KBM-7 (cell line): ENCODE measurements around the gene CREBBP.

Source experiments
- DNase-seq: peaks from one replicate; pipeline ENCODE4 v3.0.0-alpha.2; 2015
- in situ Hi-C: fragments of 300-500 bp; cut with MboI; formaldehyde crosslinking; loops from 2 replicates; pipeline ENCODE4 v1.14.3; 2020; ENCODE audit warnings: low sequenced_read_pairs, low pct_unique_long_range_greater_than_20kb, mixed read lengths

Gene CREBBP

GRCh38 chr16:3832668-3833067, 47.8 kb downstream of the CREBBP start:
- in situ Hi-C loops: no loop called here
- DNase-seq: no peak

GRCh38 chr16:3830625-3831254, 49.8 kb downstream of the CREBBP start:
- no peak for DNase-seq
- in situ Hi-C loops: no loop called here

DNA sequence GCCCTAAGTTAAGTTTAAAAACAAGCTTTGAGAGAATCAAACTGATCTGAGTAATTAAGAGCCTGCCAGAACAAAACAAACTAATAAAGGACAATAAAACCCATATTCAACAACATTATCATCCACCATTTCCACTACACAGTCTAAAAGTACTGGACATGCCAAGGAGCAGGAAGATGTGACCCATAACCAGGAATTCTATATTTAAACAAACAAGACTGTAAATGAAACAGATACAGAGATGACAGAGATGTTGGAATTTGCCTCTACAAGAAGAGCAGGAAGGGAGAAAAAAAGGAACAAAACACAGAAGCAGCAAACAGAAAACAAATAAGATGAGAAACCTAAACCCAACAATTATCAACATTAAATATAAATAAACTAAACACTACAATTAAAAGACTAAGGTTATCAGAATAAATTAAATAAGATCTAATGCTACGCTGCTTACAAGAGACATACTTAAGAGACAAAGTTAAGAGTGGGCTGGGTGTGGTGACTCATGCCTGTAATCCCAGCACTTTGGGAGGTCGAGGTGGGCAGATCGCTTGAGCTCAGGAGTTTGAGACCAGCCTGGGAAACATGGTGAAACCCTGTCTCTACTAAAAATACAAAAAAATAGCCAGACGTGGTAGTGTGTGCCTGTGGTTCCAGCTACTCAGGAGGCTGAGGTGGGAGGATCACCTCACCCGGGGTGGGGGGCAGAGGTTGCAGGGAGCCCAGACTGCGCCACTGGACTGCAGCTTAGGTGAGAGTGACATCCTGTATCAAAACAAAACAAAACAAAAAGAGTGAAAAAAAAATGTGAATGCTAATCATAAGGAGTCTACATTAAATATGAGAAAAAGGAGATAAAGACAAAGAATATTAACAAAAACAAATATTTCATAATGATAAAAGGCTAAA, 50.6 kb downstream of the CREBBP start:
- in situ Hi-C loops: no loop called here

GRCh38 chr16:3825940-3826339, 54.6 kb downstream of the CREBBP start:
- in situ Hi-C loops: no loop called here
- DNase-seq: no peak

More for the DNA sequence above, 50.6 kb downstream of the CREBBP start:
- DNase-seq: no peak

DNA sequence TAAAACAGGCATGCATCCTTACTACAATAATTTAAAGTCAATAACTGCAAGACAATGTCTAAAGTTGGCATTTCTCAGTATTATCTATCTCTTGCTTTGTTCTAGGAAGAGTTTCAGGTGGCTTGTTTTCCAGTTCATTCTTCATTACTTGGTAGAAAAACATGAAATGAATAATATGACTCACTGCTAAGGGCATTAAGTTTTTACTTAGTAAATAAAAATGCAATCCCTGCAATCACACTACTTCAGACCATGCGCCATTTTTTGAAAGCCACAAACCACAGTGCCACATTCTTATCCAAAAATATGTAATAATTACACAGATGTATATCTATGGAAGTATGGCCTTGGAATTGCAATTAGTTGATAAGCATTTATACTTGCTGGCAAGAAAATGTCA, 55.4 kb downstream of the CREBBP start:
- in situ Hi-C loops: no loop called here
- no peak for DNase-seq

GRCh38 chr16:3824121-3824795, 56.3 kb downstream of the CREBBP start:
- in situ Hi-C loops: no loop called here
- DNase-seq: no peak

DNA sequence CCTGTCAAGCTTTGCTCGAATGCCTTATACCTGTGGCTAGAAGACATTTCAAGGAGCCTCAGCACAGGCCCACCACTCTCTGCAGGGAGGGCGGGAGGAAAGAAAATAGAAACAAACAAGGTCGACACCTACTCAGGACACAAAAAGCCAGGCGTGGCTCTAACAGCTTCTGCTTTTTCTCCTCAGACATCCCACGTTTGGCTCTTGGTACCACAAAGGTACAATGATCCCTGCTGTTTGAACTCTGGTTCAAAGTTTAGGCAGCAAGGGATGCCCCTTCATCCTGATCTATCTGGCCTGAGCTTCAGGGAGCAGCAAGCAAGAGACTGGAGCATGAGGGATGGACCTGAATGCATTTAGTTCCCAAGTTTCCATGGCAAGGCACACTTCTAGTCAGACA, 57.1 kb downstream of the CREBBP start:
- in situ Hi-C loops: no loop called here
- no peak for DNase-seq

GRCh38 chr16:3822366-3823045, 58.0 kb downstream of the CREBBP start:
- in situ Hi-C loops: no loop called here
- DNase-seq: no peak

GRCh38 chr16:3821184-3821583, 59.3 kb downstream of the CREBBP start:
- DNase-seq: no peak
- in situ Hi-C loops: no loop called here

DNA sequence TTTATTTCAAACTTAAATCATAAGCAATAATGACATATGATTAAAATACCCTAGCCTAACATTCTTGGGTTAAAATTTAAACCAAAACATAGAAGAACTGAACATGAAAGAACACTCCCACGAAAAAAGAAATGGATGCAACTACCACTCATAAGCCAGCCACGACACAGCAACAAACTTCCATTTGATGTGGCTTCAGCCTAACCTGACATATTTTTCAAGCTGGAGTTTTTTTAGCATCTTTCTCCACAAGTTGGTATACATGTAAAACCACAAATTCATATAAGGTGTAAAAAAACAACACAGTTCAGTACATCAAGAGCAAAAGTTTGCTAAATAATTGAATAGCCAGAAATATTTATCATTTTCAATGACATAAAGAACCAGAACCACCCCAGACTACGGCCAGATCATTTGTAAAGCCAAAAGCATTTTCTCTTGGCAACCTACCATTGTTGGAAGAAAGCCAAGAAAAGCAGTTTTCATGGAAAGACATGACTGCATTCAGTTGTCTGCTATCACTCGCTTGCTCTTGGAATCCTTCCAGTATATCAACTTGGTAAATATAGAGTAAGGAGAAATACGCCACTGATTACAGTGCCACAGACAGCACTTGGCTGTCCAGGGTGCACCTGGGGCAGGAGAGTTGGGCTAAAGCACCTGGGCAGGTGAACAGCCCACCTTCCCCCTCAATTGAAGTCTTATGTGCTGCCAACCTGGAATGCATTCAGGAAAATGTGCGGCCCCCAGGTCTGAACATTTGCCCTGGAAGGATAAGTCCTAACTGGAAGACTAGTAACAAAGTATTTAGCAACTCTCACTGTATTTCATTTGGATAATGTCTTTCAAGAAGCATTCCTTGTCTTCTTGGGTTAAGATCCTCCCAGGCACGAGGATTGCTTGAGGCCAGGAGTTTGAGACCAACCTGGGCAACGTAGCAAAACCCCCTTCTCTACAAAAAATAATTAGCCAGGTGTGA, 60.5 kb downstream of the CREBBP start:
- no peak for DNase-seq
- in situ Hi-C loops: no loop called here

DNA sequence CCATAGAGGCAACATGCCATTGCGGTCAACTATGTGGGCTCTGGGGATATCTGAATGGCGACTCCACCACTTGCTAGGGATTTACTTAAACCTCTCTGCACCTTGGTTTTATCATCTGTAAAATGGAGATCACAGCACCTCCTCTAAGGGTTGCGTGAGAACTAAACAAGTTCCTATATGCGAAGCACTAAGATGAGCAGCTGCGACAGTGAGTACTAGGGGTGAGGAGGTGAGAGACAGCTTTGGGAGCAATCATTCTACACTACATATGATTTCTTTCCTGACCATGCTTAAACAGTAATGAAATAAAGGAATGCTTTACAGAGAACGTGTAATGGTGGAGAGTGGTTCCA, 61.4 kb downstream of the CREBBP start:
- no peak for DNase-seq
- in situ Hi-C loops: no loop called here

GRCh38 chr16:3816326-3816725, 64.2 kb downstream of the CREBBP start:
- no peak for DNase-seq
- in situ Hi-C loops: no loop called here

DNA sequence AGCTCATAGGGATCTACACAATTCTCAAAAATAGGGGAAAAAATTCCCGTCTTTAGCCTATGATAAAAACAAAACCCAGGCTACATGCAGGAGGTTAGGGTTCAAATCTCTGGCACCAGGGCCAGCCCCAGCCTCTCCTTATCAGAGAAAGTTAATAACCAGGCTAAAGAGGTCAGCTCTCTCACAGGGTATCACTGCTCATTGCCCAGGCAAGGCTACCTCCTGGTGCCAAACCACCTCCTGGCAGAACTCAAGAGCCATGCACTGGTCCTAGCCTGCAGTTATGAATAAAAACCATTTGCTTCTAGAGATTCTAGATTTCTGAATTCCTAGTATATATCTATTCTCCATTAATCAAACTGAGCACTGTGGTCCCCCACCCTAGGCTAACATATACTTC, 65.8 kb downstream of the CREBBP start:
- DNase-seq: no peak
- in situ Hi-C loops: no loop called here

- no peak for DNase-seq
- in situ Hi-C loops: no loop called here
Observed at GRCh38 chr16:3812469-3813172, 67.9 kb downstream of the CREBBP start.

DNA sequence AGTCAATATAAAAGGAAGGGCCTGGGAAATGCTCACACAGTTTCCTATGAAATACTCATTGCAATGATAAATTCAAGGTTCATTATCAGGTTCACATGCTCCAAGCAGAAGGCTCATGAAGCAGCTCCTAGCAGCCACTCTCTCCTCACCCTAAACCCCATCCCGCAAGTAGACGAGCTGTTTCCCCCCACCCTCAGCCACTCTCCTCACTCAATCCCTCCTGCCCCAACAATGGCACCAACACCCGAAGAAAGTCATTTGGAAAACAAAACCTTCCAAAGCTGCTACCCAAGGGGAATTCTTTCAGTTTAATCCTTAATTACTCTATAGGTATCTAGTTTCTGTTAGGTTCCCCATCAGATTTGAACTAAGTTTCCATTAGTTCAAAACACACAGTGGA, 69.7 kb downstream of the CREBBP start:
- in situ Hi-C loops: no loop called here
- no peak for DNase-seq

DNA sequence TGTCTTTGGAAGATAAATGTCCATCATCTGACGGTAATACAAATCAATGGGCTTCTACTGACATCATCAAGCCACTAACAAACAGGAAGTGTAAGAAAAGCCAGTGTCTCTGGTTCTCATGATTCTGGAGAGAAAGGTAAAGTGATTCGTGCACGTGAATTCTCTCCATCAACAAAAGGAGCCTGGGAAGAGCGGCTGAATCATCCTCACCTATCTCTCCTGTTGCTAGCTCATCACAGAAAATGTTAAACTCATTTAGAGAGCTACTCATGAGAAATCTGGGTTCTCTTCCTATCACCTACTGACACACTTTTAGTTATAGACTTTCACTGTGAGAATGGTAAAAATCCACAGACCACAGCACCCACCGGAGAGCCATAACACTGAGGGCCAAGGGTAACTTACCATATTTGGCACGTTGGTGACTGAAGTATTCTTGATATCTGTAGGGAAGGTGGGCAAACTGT, 70.3 kb downstream of the CREBBP start:
- in situ Hi-C loops: no loop called here
- no peak for DNase-seq

GRCh38 chr16:3808308-3809063, 72.0 kb downstream of the CREBBP start:
- in situ Hi-C loops: no loop called here
- no peak for DNase-seq
